H9 (cell line): ENCODE measurements around the gene DNAAF1. TPM values are rescaled to one million over a fixed set of nuclear protein-coding genes. Genes with fewer than 3 reads are reported as not detected.

Experiments used
- DNase-seq: peaks from one replicate; pipeline ENCODE4 v3.0.0-alpha.2; 2017
- H2AFZ ChIP-seq: one replicate; pipeline ENCODE4 v1.6.1; 2013; ENCODE audit warnings: mild to moderate bottlenecking, low read length, control low read depth, moderate library complexity
- H2AK5ac ChIP-seq: 2 replicates; pipeline ENCODE4 v1.6.1; 2013; ENCODE audit warnings: low read length, control low read depth, mixed read lengths; ENCODE audit not compliant: insufficient read length
- H2BK120ac ChIP-seq: one replicate; pipeline ENCODE4 v1.6.1; 2013; ENCODE audit warnings: low read depth, mild to moderate bottlenecking, low read length, control low read depth, inconsistent platforms; ENCODE audit not compliant: poor library complexity, severe bottlenecking
- H2BK12ac ChIP-seq: 2 replicates; pipeline ENCODE4 v1.6.1; 2013; ENCODE audit warnings: low read length, control low read depth, mixed read lengths, low read depth; ENCODE audit not compliant: insufficient read length
- H2BK15ac ChIP-seq: 2 replicates; pipeline ENCODE4 v1.6.1; 2013; ENCODE audit warnings: low read depth, low read length, control low read depth
- H2BK20ac ChIP-seq: one replicate; pipeline ENCODE4 v1.6.1; 2013; ENCODE audit warnings: low read depth, mild to moderate bottlenecking, low read length, control low read depth, inconsistent platforms; ENCODE audit not compliant: poor library complexity, severe bottlenecking
- H2BK5ac ChIP-seq: 2 replicates; pipeline ENCODE4 v1.6.1; 2013; ENCODE audit warnings: low read length, control low read depth, mixed read lengths; ENCODE audit not compliant: insufficient read length
- H3K14ac ChIP-seq: 2 replicates; pipeline ENCODE4 v1.6.1; 2013; ENCODE audit warnings: low read length, control low read depth; ENCODE audit not compliant: insufficient read depth
- H3K18ac ChIP-seq: 2 replicates; pipeline ENCODE4 v1.6.1; 2013; ENCODE audit warnings: low read depth, mild to moderate bottlenecking, mixed read lengths, low read length, control low read depth; ENCODE audit not compliant: insufficient read length
- H3K23ac ChIP-seq: 2 replicates; pipeline ENCODE4 v1.6.1; 2013; ENCODE audit warnings: low read length, control low read depth, mixed read lengths, low read depth; ENCODE audit not compliant: insufficient read length
- H3K23me2 ChIP-seq: 2 replicates; pipeline ENCODE4 v1.6.1; 2013; ENCODE audit warnings: low read depth, mild to moderate bottlenecking, mixed read lengths, low read length, control low read depth; ENCODE audit not compliant: insufficient read length, poor library complexity, severe bottlenecking
- H3K27ac ChIP-seq: 2 replicates; pipeline ENCODE4 v1.5.1; 2013; ENCODE audit warnings: low read length, control low read depth, mixed read lengths, low read depth; ENCODE audit not compliant: insufficient read length
- H3K27me3 ChIP-seq: 2 replicates; pipeline ENCODE4 v1.6.1; 2013; ENCODE audit warnings: low read length, control low read depth, inconsistent platforms; ENCODE audit not compliant: insufficient read depth
- H3K4ac ChIP-seq: 2 replicates; pipeline ENCODE4 v1.6.1; 2013; ENCODE audit warnings: low read depth, mild to moderate bottlenecking, control low read depth, inconsistent platforms, low read length, moderate library complexity
- H3K4me1 ChIP-seq: 2 replicates; pipeline ENCODE4 v1.6.1; 2013; ENCODE audit warnings: low read length, control low read depth, inconsistent platforms; ENCODE audit not compliant: insufficient read depth
- H3K4me2 ChIP-seq: 2 replicates; pipeline ENCODE4 v1.6.1; 2013; ENCODE audit warnings: low read length, control low read depth, mixed read lengths; ENCODE audit not compliant: insufficient read length, insufficient read depth
- H3K56ac ChIP-seq: 2 replicates; pipeline ENCODE4 v1.6.1; 2013; ENCODE audit warnings: low read depth, mild to moderate bottlenecking, mixed read lengths, low read length, control low read depth; ENCODE audit not compliant: insufficient read length
- H3K79me1 ChIP-seq: 2 replicates; pipeline ENCODE4 v1.6.1; 2013; ENCODE audit warnings: low read depth, mild to moderate bottlenecking, moderate library complexity, low read length, control low read depth, inconsistent platforms; ENCODE audit not compliant: insufficient read depth, poor library complexity, severe bottlenecking
- H3K79me2 ChIP-seq: 2 replicates; pipeline ENCODE4 v1.6.1; 2013; ENCODE audit warnings: low read length, control low read depth, inconsistent platforms; ENCODE audit not compliant: insufficient read depth
- H3K9ac ChIP-seq: 2 replicates; pipeline ENCODE4 v1.6.1; 2013; ENCODE audit warnings: low read length, control low read depth, mixed read lengths; ENCODE audit not compliant: insufficient read length; ENCODE audit errors: extremely low read depth
- H3K9me3 ChIP-seq: one replicate; pipeline ENCODE4 v1.6.1; 2013; ENCODE audit warnings: low read depth, low read length, inconsistent platforms; ENCODE audit not compliant: control insufficient read depth
- H3T11ph ChIP-seq: one replicate; pipeline ENCODE4 v1.6.1; 2013; ENCODE audit warnings: mild to moderate bottlenecking, low read length, control low read depth, inconsistent platforms
- H4K20me1 ChIP-seq: one replicate; pipeline ENCODE4 v1.6.1; 2013; ENCODE audit not compliant: control insufficient read depth, insufficient read length, insufficient read depth
- H4K5ac ChIP-seq: 2 replicates; pipeline ENCODE4 v1.6.1; 2013; ENCODE audit warnings: low read depth, mild to moderate bottlenecking, mixed read lengths, low read length, control low read depth; ENCODE audit not compliant: insufficient read length
- H4K8ac ChIP-seq: replicated peaks from 2 replicates; pipeline ENCODE4 v1.6.1; 2013; ENCODE audit warnings: low read length, control low read depth, mixed read lengths, low read depth; ENCODE audit not compliant: insufficient read length
- H4K91ac ChIP-seq: 2 replicates; pipeline ENCODE4 v1.6.1; 2013; ENCODE audit warnings: low read depth, mild to moderate bottlenecking, moderate library complexity, mixed read lengths, low read length, control low read depth; ENCODE audit not compliant: insufficient read length
- H3K27ac Mint-ChIP-seq, 3 experiments: 2 replicates in 2 of 3; 3 replicates in 1 of 3; pipeline ENCODE4 v1.8.0; 2020 to 2021; ENCODE audit warnings: mixed read lengths in 3 of 3, mild to moderate bottlenecking in 1 of 3, moderate library complexity in 1 of 3
- H3K27me3 Mint-ChIP-seq: 2 replicates; pipeline ENCODE4 v1.8.0; 2021; ENCODE audit warnings: low read depth, mild to moderate bottlenecking, moderate library complexity, mixed read lengths
- H3K36me3 Mint-ChIP-seq, 3 experiments: 2 replicates in 2 of 3; 3 replicates in 1 of 3; pipeline ENCODE4 v1.8.0; 2020 to 2021; ENCODE audit warnings: low read depth in 3 of 3, mixed read lengths in 3 of 3; ENCODE audit not compliant: insufficient read depth in 1 of 3
- H3K4me1 Mint-ChIP-seq, 2 experiments: 2 replicates each; pipeline ENCODE4 v1.8.0; 2020; ENCODE audit warnings: mixed read lengths in 2 of 2
- H3K4me3 Mint-ChIP-seq, 2 experiments: 2 replicates in 1 of 2; 3 replicates in 1 of 2; pipeline ENCODE4 v1.8.0; 2020 to 2021; ENCODE audit warnings: mild to moderate bottlenecking in 2 of 2, mixed read lengths in 2 of 2, moderate library complexity in 1 of 2
- H3K9me3 Mint-ChIP-seq, 2 experiments: 2 replicates in 1 of 2; 3 replicates in 1 of 2; pipeline ENCODE4 v1.8.0; 2020; ENCODE audit warnings: mild to moderate bottlenecking in 2 of 2, mixed read lengths in 2 of 2, moderate library complexity in 1 of 2
- WGBS: extraction: QIAGEN DNeasy Blood & Tissue Kit; methylation state at CpG from one replicate; pipeline ENCODE4 v1.1.7; 2013; ENCODE audit warnings: missing lambda C conversion rate, low lambda C conversion rate, mixed read lengths; ENCODE audit not compliant: insufficient read length; ENCODE audit errors: extremely low coverage; 5-methylcytosine and 5-hydroxymethylcytosine counted together
- total RNA-seq: library from RNA; stranded (reverse); gene quantifications from 2 replicates; pipeline ENCODE4 v1.2.1, GENCODE V29; 2021
- TF ChIP-seq, protein P1 (sequence below): fragments of 200-600 bp; sonication (generic); conservative IDR thresholded peaks from 3 replicates; pipeline ENCODE4 v1.8.0; 2021; ENCODE audit warnings: antibody characterized with exemption, mild to moderate bottlenecking

Gene DNAAF1
- total RNA-seq, 1 experiment from 2014 or later: not detected

GRCh38 chr16:84155226-84155625 lies 10.1 kb downstream of the DNAAF1 start:
- no peak for DNase-seq
- Mint-ChIP-seq H3K4me3 (no peak overlapping the region; a peak in 1 of 5 replicates), H3K4me1 (peaks cover 0 to 12% of the 10 kb centered on the region in 2 experiments; a peak in 2 of 4 replicates), H3K27ac (peak overlapping the region in 1 of 3 experiments; percentile 9; a peak in 1 of 7 replicates), H3K36me3 (no peaks in the 10 kb centered on the region), H3K27me3 (peaks cover 9% of the 10 kb centered on the region), H3K9me3 (no peaks in the 10 kb centered on the region)
- H3T11ph ChIP-seq: no peak overlapping the region
- H4K91ac ChIP-seq: no peak overlapping the region
- H2BK15ac ChIP-seq: no peak overlapping the region
- no peak overlapping the region for H2BK5ac ChIP-seq
- H3K79me2 ChIP-seq: no peaks in the 10 kb centered on the region
- no peaks in the 10 kb centered on the region for H4K20me1 ChIP-seq
- no peak overlapping the region for H4K5ac ChIP-seq
- H3K4me1 ChIP-seq: no peaks in the 10 kb centered on the region
- no peaks in the 10 kb centered on the region for H3K27me3 ChIP-seq
- no peak overlapping the region for H3K56ac ChIP-seq
- H2BK12ac ChIP-seq: no peak overlapping the region
- H3K79me1 ChIP-seq: no peaks in the 10 kb centered on the region
- no peak overlapping the region for H3K23ac ChIP-seq
- no peak overlapping the region for H3K18ac ChIP-seq
- no peak overlapping the region for H3K4ac ChIP-seq
- H3K9me3 ChIP-seq: no peaks in the 10 kb centered on the region
- no peak overlapping the region; the same call in 1 of the 2 replicates for H3K14ac ChIP-seq
- TF ChIP-seq, protein P1, sequence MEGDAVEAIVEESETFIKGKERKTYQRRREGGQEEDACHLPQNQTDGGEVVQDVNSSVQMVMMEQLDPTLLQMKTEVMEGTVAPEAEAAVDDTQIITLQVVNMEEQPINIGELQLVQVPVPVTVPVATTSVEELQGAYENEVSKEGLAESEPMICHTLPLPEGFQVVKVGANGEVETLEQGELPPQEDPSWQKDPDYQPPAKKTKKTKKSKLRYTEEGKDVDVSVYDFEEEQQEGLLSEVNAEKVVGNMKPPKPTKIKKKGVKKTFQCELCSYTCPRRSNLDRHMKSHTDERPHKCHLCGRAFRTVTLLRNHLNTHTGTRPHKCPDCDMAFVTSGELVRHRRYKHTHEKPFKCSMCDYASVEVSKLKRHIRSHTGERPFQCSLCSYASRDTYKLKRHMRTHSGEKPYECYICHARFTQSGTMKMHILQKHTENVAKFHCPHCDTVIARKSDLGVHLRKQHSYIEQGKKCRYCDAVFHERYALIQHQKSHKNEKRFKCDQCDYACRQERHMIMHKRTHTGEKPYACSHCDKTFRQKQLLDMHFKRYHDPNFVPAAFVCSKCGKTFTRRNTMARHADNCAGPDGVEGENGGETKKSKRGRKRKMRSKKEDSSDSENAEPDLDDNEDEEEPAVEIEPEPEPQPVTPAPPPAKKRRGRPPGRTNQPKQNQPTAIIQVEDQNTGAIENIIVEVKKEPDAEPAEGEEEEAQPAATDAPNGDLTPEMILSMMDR: no peak
- no peak overlapping the region for H3K4me2 ChIP-seq
- no peak overlapping the region for H4K8ac ChIP-seq
- H2AFZ ChIP-seq: no peak overlapping the region
- H2BK20ac ChIP-seq: no peak overlapping the region
- H2BK120ac ChIP-seq: no peak overlapping the region
- WGBS: no CpG with 5 or more reads among the region's 4 CpGs
- no peak overlapping the region for H2AK5ac ChIP-seq
- H3K9ac ChIP-seq: no peak overlapping the region
- no peaks in the 10 kb centered on the region for H3K23me2 ChIP-seq
- no peak overlapping the region for H3K27ac ChIP-seq
